HL-60 (cell line): Measurements from ENCODE around the gene NUAK2.
A peak's percentile ranks its signal among the peaks of the same experiment; 100 is the strongest.

ENCODE experiments used
- DNase-seq, 2 experiments: peaks; one replicate each; pipeline ENCODE4 v3.0.0-alpha.2; 2010 to 2020; ENCODE audit warnings: low read depth in 1 of 2, low spot score in 1 of 2
- H3K27ac ChIP-seq: fragments of 250-450 bp; sonication (Bioruptor Pico); replicated peaks from 2 replicates; pipeline ENCODE4 v1.5.1; 2020; ENCODE audit warnings: mild to moderate bottlenecking, moderate library complexity
- H3K27me3 ChIP-seq: fragments of 250-450 bp; sonication (Bioruptor Pico); 2 replicates; pipeline ENCODE4 v1.5.1; 2021; ENCODE audit warnings: mild to moderate bottlenecking, moderate library complexity; ENCODE audit not compliant: insufficient read depth, poor library complexity, severe bottlenecking
- H3K4me3 ChIP-seq: replicated peaks from 2 replicates; pipeline ENCODE4 v1.5.1; 2011; ENCODE audit warnings: mild to moderate bottlenecking, control low read depth, low read length; ENCODE audit not compliant: insufficient read depth
- CTCF ChIP-seq: IDR thresholded peaks from one replicate; pipeline ENCODE4 v1.5.1; 2011; ENCODE audit warnings: low read length, control low read depth, inconsistent platforms; ENCODE audit not compliant: insufficient read depth
- GABPA ChIP-seq: IDR thresholded peaks from 2 replicates; pipeline ENCODE4 v1.6.1; 2012; ENCODE audit warnings: low read depth
- POLR2AphosphoS5 ChIP-seq: IDR thresholded peaks from 2 replicates; pipeline ENCODE4 v1.6.1; 2012; ENCODE audit warnings: low read depth
- SPI1 ChIP-seq: IDR thresholded peaks from 2 replicates; pipeline ENCODE4 v1.6.1; 2012; ENCODE audit warnings: low read depth, mild to moderate bottlenecking, borderline replicate concordance
- TF ChIP-seq, protein P1 (sequence below): IDR thresholded peaks from 2 replicates; pipeline ENCODE4 v1.6.1; 2012; ENCODE audit warnings: low read depth; ENCODE audit not compliant: insufficient replicate concordance

NUAK2 gene

DNA sequence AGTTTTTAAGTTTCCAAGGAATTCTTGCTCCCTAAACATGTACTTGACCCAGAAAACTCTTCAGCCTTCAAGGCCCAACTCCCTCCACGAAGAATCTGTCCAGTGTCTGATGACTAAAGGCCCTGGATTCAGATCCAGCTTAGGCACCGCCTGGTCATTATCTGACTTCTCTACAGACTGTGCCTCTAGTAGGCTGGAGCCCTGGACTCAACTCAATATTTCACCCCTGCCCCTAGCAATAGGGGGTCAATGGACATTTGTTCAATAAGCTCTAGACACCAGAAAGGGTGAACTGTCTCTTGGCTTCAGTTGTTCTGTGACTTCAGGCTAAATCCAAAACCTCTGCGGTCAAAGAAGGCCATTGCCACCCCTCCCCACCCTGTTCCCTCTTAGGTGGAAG lies 34.5 kb downstream of the NUAK2 start:
- no peak overlapping the region for H3K4me3 ChIP-seq
- TF ChIP-seq GABPA (no peak), SPI1 (no peak), CTCF (no peak), POLR2AphosphoS5 (no peak)
- TF ChIP-seq, protein P1, sequence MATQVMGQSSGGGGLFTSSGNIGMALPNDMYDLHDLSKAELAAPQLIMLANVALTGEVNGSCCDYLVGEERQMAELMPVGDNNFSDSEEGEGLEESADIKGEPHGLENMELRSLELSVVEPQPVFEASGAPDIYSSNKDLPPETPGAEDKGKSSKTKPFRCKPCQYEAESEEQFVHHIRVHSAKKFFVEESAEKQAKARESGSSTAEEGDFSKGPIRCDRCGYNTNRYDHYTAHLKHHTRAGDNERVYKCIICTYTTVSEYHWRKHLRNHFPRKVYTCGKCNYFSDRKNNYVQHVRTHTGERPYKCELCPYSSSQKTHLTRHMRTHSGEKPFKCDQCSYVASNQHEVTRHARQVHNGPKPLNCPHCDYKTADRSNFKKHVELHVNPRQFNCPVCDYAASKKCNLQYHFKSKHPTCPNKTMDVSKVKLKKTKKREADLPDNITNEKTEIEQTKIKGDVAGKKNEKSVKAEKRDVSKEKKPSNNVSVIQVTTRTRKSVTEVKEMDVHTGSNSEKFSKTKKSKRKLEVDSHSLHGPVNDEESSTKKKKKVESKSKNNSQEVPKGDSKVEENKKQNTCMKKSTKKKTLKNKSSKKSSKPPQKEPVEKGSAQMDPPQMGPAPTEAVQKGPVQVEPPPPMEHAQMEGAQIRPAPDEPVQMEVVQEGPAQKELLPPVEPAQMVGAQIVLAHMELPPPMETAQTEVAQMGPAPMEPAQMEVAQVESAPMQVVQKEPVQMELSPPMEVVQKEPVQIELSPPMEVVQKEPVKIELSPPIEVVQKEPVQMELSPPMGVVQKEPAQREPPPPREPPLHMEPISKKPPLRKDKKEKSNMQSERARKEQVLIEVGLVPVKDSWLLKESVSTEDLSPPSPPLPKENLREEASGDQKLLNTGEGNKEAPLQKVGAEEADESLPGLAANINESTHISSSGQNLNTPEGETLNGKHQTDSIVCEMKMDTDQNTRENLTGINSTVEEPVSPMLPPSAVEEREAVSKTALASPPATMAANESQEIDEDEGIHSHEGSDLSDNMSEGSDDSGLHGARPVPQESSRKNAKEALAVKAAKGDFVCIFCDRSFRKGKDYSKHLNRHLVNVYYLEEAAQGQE, result no peak
- no peak for DNase-seq
- peaks cover under 1% of the 10 kb centered on the region for H3K27me3 ChIP-seq
- H3K27ac ChIP-seq, result peak overlapping the region; percentile 45

GRCh38 chr1:205286335-205286950 lies 35.1 kb downstream of the NUAK2 start:
- H3K27ac ChIP-seq, result no peak overlapping the region
- no peaks in the 10 kb centered on the region for H3K27me3 ChIP-seq
- TF ChIP-seq GABPA (no peak), SPI1 (no peak), POLR2AphosphoS5 (peak; percentile 97)
- TF ChIP-seq, protein P1, result no peak
- no peak overlapping the region for H3K4me3 ChIP-seq
- peak; percentile 65 to 93 for DNase-seq

- peak in 1 of 2 experiments; percentile 37 for DNase-seq
- TF ChIP-seq CTCF (no peak), GABPA (no peak), SPI1 (no peak), POLR2AphosphoS5 (no peak)
- TF ChIP-seq, protein P1, result no peak
- H3K27me3 ChIP-seq, result no peaks in the 10 kb centered on the region
- no peak overlapping the region for H3K4me3 ChIP-seq
- no peak overlapping the region; the same call in 1 of the 2 replicates for H3K27ac ChIP-seq
These were observed 36.0 kb downstream of the NUAK2 start for GRCh38 chr1:205285381-205286101.
